Hematopoietic multipotent progenitor cell (in vitro differentiated cells): ENCODE data around the gene C10orf90. TPM values are rescaled to one million over a fixed set of nuclear protein-coding genes. Genes with fewer than 3 reads are reported as not detected.

Experiments used
- DNase-seq, 3 donors: peaks; one replicate each; pipeline ENCODE4 v3.0.0-alpha.2; 2011 to 2015; ENCODE audit warnings: low read depth in 2 of 3, low spot score in 2 of 3
- total RNA-seq: library from RNA; depleted of rRNA; stranded (reverse); fragments of >200 nt; gene quantifications from one replicate; pipeline ENCODE4 v1.2.3, GENCODE V29; 2012

The C10orf90 gene
- total RNA-seq, 1 donor, result not detected

GRCh38 chr10:126439942-126440341 is 230.6 kb downstream of the C10orf90 start:
- DNase-seq, result no peak

GRCh38 chr10:126438407-126438783 is 232.1 kb downstream of the C10orf90 start:
- DNase-seq, result no peak

GRCh38 chr10:126437635-126438406 is 232.7 kb downstream of the C10orf90 start:
- no peak for DNase-seq

- DNase-seq, result no peak
Observed at GRCh38 chr10:126434235-126434634, 236.3 kb downstream of the C10orf90 start.

GRCh38 chr10:126433351-126433750 is 237.1 kb downstream of the C10orf90 start:
- no peak for DNase-seq

- no peak for DNase-seq
Observed at GRCh38 chr10:126432507-126432906, 238.0 kb downstream of the C10orf90 start.

GRCh38 chr10:126431816-126432215 is 238.7 kb downstream of the C10orf90 start:
- no peak for DNase-seq

GRCh38 chr10:126430512-126430911 is 240.0 kb downstream of the C10orf90 start:
- no peak for DNase-seq

GRCh38 chr10:126429275-126429674 is 241.2 kb downstream of the C10orf90 start:
- no peak for DNase-seq

GRCh38 chr10:126425489-126426065 is 244.9 kb downstream of the C10orf90 start:
- DNase-seq, result no peak

- no peak for DNase-seq
Observed at GRCh38 chr10:126425032-126425431, 245.5 kb downstream of the C10orf90 start.

- no peak for DNase-seq
Observed at GRCh38 chr10:126423732-126424491, 246.6 kb downstream of the C10orf90 start.

GRCh38 chr10:126422567-126422966 is 247.9 kb downstream of the C10orf90 start:
- no peak for DNase-seq

GRCh38 chr10:126421756-126422256 is 248.7 kb downstream of the C10orf90 start:
- DNase-seq, result no peak

- no peak for DNase-seq
Observed at GRCh38 chr10:126420567-126421300, 249.8 kb downstream of the C10orf90 start.

GRCh38 chr10:126417220-126417825 is 253.2 kb downstream of the C10orf90 start:
- DNase-seq, result no peak

GRCh38 chr10:126409821-126410220 is 260.7 kb downstream of the C10orf90 start:
- DNase-seq, result no peak

GRCh38 chr10:126408953-126409641 is 261.4 kb downstream of the C10orf90 start:
- no peak for DNase-seq

GRCh38 chr10:126407831-126408230 is 262.7 kb downstream of the C10orf90 start:
- DNase-seq, result no peak
